SK-N-MC (cell line): ENCODE measurements around the gene MT2A.

Experiments
- EZH2 ChIP-seq: fragments of 200-600 bp; sonication (generic); IDR thresholded peaks from one replicate; pipeline ENCODE4 v1.6.1; 2017; ENCODE audit warnings: antibody characterized with exemption
- POLR2AphosphoS5 ChIP-seq: IDR thresholded peaks from 2 replicates; pipeline ENCODE4 v1.6.1; 2012; ENCODE audit warnings: mild to moderate bottlenecking, low read depth, low read length, borderline replicate concordance

DNA sequence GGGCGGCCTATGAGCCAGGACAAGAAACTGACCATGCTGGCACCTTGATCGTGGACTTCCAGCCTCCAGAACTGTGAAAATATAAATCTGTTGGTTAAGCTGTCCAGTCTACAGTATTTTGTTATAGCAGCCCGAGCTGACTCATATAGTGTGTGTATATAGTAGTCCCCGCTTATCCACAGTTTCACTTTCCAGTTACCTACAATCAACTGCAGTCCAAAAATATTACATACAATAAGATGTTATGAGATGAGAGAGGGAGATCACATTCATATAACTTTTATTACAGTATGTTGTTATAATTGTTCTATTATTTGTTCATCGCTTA is 14.1 kb upstream of the MT2A start:
- TF ChIP-seq EZH2 (no peak), POLR2AphosphoS5 (no peak)
